Measurements from ENCODE around the gene HOXA5.

HOXA5 gene

DNA sequence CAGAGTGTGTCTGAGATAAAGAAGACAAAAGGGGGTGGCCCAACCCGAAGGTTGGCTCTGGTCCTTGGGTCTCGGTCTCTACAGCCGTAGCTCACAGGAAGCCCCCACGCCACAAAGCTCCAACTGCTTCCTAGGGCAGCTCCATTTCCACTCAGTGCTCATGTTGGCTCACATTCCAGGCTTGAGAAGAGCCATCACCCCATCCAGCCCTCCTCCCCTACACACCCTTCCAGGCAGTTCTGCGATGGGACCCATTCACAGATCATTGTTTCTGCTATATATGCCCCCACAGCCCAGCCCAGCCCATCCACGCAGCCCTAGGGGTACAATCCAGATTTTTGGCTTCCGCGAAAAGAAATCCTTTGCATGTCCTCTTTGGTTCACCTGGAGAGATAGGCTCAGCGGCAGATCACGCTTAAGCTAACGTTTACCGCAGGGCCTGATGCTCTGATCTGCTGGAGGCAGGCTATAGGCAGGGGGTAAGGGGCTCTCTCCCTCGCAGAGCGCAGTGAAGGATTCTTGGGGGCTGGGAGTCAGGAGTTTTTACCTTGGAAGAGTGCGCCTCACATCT, 47.8 kb upstream of the HOXA5 start:
- H4K20me1 ChIP-seq (ENCODE audit: insufficient read depth, low read length) = no peaks in the 10 kb centered on the region
- TF ChIP-seq EZH2 (optimal IDR thresholded peaks at IDR 0.05; ENCODE audit: low read depth, low read length) (no peak), EZH2phosphoT487 (IDR thresholded peaks at IDR 0.05; ENCODE audit: low read length) (no peak)
- TF ChIP-seq, protein P1, sequence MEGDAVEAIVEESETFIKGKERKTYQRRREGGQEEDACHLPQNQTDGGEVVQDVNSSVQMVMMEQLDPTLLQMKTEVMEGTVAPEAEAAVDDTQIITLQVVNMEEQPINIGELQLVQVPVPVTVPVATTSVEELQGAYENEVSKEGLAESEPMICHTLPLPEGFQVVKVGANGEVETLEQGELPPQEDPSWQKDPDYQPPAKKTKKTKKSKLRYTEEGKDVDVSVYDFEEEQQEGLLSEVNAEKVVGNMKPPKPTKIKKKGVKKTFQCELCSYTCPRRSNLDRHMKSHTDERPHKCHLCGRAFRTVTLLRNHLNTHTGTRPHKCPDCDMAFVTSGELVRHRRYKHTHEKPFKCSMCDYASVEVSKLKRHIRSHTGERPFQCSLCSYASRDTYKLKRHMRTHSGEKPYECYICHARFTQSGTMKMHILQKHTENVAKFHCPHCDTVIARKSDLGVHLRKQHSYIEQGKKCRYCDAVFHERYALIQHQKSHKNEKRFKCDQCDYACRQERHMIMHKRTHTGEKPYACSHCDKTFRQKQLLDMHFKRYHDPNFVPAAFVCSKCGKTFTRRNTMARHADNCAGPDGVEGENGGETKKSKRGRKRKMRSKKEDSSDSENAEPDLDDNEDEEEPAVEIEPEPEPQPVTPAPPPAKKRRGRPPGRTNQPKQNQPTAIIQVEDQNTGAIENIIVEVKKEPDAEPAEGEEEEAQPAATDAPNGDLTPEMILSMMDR (IDR thresholded peaks at IDR 0.05; ENCODE audit: low read length) = no peak
- no peak for DNase-seq
- no peaks in the 10 kb centered on the region for H3K9me2 ChIP-seq (replicated peaks; ENCODE audit: insufficient read depth, low read length)
- no peak overlapping the region for H2AFZ ChIP-seq (ENCODE audit: low read length)
- H3K4me1 ChIP-seq (ENCODE audit: low read length) = no peaks in the 10 kb centered on the region
- no peak overlapping the region for H3K4me2 ChIP-seq (ENCODE audit: low read depth, low read length)
- no peak overlapping the region for H3K9ac ChIP-seq (ENCODE audit: low read length)
- H3F3A ChIP-seq (ENCODE audit: insufficient read depth, low read length) = no peaks in the 10 kb centered on the region
- no peaks in the 10 kb centered on the region for H3K79me2 ChIP-seq (ENCODE audit: low read length)
- H3K9me3 ChIP-seq (replicated peaks; ENCODE audit: insufficient read depth, low read length) = no peaks in the 10 kb centered on the region
- H3K27ac ChIP-seq (ENCODE audit: low read length) = no peak overlapping the region
- H3K4me3 ChIP-seq (ENCODE audit: low read length) = no peak overlapping the region
- no peaks in the 10 kb centered on the region for H3K36me3 ChIP-seq (replicated peaks; ENCODE audit: insufficient read depth, low read length)
- peaks cover 95% of the 10 kb centered on the region for H3K27me3 ChIP-seq (replicated peaks; ENCODE audit: insufficient read depth, low read length)

- DNase-seq = no peak
- H3K9me3 ChIP-seq (replicated peaks; ENCODE audit: insufficient read depth, low read length) = no peaks in the 10 kb centered on the region
- peaks cover 97% of the 10 kb centered on the region for H3K27me3 ChIP-seq (replicated peaks; ENCODE audit: insufficient read depth, low read length)
- no peaks in the 10 kb centered on the region for H4K20me1 ChIP-seq (ENCODE audit: insufficient read depth, low read length)
- no peak overlapping the region for H3K9ac ChIP-seq (ENCODE audit: low read length)
- TF ChIP-seq EZH2phosphoT487 (IDR thresholded peaks at IDR 0.05; ENCODE audit: low read length) (no peak), EZH2 (optimal IDR thresholded peaks at IDR 0.05; ENCODE audit: low read depth, low read length) (no peak)
- TF ChIP-seq, protein P1 (IDR thresholded peaks at IDR 0.05; ENCODE audit: low read length) = no peak
- H3K27ac ChIP-seq (ENCODE audit: low read length) = no peak overlapping the region
- no peaks in the 10 kb centered on the region for H3K79me2 ChIP-seq (ENCODE audit: low read length)
- H3K4me2 ChIP-seq (ENCODE audit: low read depth, low read length) = no peak overlapping the region
- no peaks in the 10 kb centered on the region for H3K36me3 ChIP-seq (replicated peaks; ENCODE audit: insufficient read depth, low read length)
- no peaks in the 10 kb centered on the region for H3F3A ChIP-seq (ENCODE audit: insufficient read depth, low read length)
- no peaks in the 10 kb centered on the region for H3K4me1 ChIP-seq (ENCODE audit: low read length)
- no peak overlapping the region for H2AFZ ChIP-seq (ENCODE audit: low read length)
- no peaks in the 10 kb centered on the region for H3K9me2 ChIP-seq (replicated peaks; ENCODE audit: insufficient read depth, low read length)
- no peak overlapping the region for H3K4me3 ChIP-seq (ENCODE audit: low read length)
These were observed 46.7 kb upstream of the HOXA5 start for GRCh38 chr7:27189997-27190748.

- DNase-seq = no peak
- no peaks in the 10 kb centered on the region for H4K20me1 ChIP-seq (ENCODE audit: insufficient read depth, low read length)
- no peaks in the 10 kb centered on the region for H3K79me2 ChIP-seq (ENCODE audit: low read length)
- no peak overlapping the region for H3K4me3 ChIP-seq (ENCODE audit: low read length)
- no peaks in the 10 kb centered on the region for H3K9me3 ChIP-seq (replicated peaks; ENCODE audit: insufficient read depth, low read length)
- TF ChIP-seq EZH2phosphoT487 (IDR thresholded peaks at IDR 0.05; ENCODE audit: low read length) (no peak), EZH2 (optimal IDR thresholded peaks at IDR 0.05; ENCODE audit: low read depth, low read length) (no peak)
- TF ChIP-seq, protein P1 (IDR thresholded peaks at IDR 0.05; ENCODE audit: low read length) = no peak
- H3K36me3 ChIP-seq (replicated peaks; ENCODE audit: insufficient read depth, low read length) = no peaks in the 10 kb centered on the region
- H2AFZ ChIP-seq (ENCODE audit: low read length) = no peak overlapping the region
- H3F3A ChIP-seq (ENCODE audit: insufficient read depth, low read length) = no peaks in the 10 kb centered on the region
- H3K4me1 ChIP-seq (ENCODE audit: low read length) = no peaks in the 10 kb centered on the region
- peaks cover 97% of the 10 kb centered on the region for H3K27me3 ChIP-seq (replicated peaks; ENCODE audit: insufficient read depth, low read length)
- no peak overlapping the region for H3K27ac ChIP-seq (ENCODE audit: low read length)
- H3K4me2 ChIP-seq (ENCODE audit: low read depth, low read length) = no peak overlapping the region
- H3K9ac ChIP-seq (ENCODE audit: low read length) = no peak overlapping the region
- no peaks in the 10 kb centered on the region for H3K9me2 ChIP-seq (replicated peaks; ENCODE audit: insufficient read depth, low read length)
These were observed 46.0 kb upstream of the HOXA5 start for GRCh38 chr7:27189295-27189996.

All from MM.1S (cell line).